ENCODE data around the gene ZNF106. TPM values are rescaled to one million over a fixed set of nuclear protein-coding genes. Genes with fewer than 3 reads are reported as not detected.

The ZNF106 gene
- total RNA-seq: 100 and 189 TPM in 2 replicates

GRCh38 chr15:42490671-42491538 is at the start of gene ZNF106:
ZNF106 (minus strand) TSS chr15:42491141; CDS start chr15:42472289, 18,852 bp downstream.

GRCh38 chr15:42495361-42496212 is 4.6 kb upstream of the ZNF106 start, which contains the start of gene SNAP23:
SNAP23 (plus strand) TSS chr15:42495634; CDS start chr15:42511847, 16,213 bp downstream.

Other genes starting within 250 kb of the ZNF106 start
- 22.2 and 31.0 TPM in 2 replicates for gene GANC, start 217.9 kb downstream of the ZNF106 start, total RNA-seq
- gene TMEM87A, start 217.7 kb downstream of the ZNF106 start, total RNA-seq: 44.5 and 66.8 TPM in 2 replicates
- gene CAPN3, start 131.6 kb downstream of the ZNF106 start, total RNA-seq: 1.0 and 2.8 TPM in 2 replicates
- gene SNAP23, start 4.5 kb upstream of the ZNF106 start, total RNA-seq: 76.9 and 101 TPM in 2 replicates
- 16.9 and 19.5 TPM in 2 replicates for gene LRRC57, start 57.7 kb upstream of the ZNF106 start, total RNA-seq
- gene HAUS2, start 57.7 kb upstream of the ZNF106 start, total RNA-seq: 23.8 and 51.2 TPM in 2 replicates
- 13.1 and 13.7 TPM in 2 replicates for gene STARD9, start 84.5 kb upstream of the ZNF106 start, total RNA-seq
- 10.0 and 14.1 TPM in 2 replicates for gene CDAN1, start 246.0 kb upstream of the ZNF106 start, total RNA-seq